ENCODE measurements around the gene MAP4.

Gene MAP4

GRCh38 chr3:47877719-47878118, 138.5 kb downstream of the MAP4 start:
- TF ChIP-seq ZFP3 (CRISPR knock-in tag; IDR thresholded peaks at IDR 0.05) = no peak
- TF ChIP-seq ZC3H10 (CRISPR knock-in tag; IDR thresholded peaks at IDR 0.05) = no peak
- no peak for TF ChIP-seq GLIS3 (CRISPR knock-in tag; IDR thresholded peaks at IDR 0.05)
- no peak for TF ChIP-seq ZFP30 (CRISPR knock-in tag; IDR thresholded peaks at IDR 0.05)
- no peak for TF ChIP-seq CSRNP3 (CRISPR knock-in tag; IDR thresholded peaks at IDR 0.05)
- no peak for TF ChIP-seq TSHZ2 (CRISPR knock-in tag; IDR thresholded peaks at IDR 0.05)
- TF ChIP-seq ZNF565 (CRISPR knock-in tag; conservative IDR thresholded peaks at IDR 0.05; ENCODE audit: low read depth) = no peak
- no peak for TF ChIP-seq TOX (CRISPR knock-in tag; IDR thresholded peaks at IDR 0.05; ENCODE audit: borderline replicate concordance)
- ATAC-seq = no peak

GRCh38 chr3:47877290-47877689, 138.9 kb downstream of the MAP4 start:
- no peak for ATAC-seq
- TF ChIP-seq ZFP30 (CRISPR knock-in tag; IDR thresholded peaks at IDR 0.05) = no peak
- TF ChIP-seq POU6F1 (CRISPR knock-in tag; IDR thresholded peaks at IDR 0.05; ENCODE audit: borderline replicate concordance, low read depth) = no peak
- TF ChIP-seq PPARA (CRISPR knock-in tag; IDR thresholded peaks at IDR 0.05; ENCODE audit: borderline replicate concordance) = no peak
- TF ChIP-seq GLIS3 (CRISPR knock-in tag; IDR thresholded peaks at IDR 0.05) = no peak
- no peak for TF ChIP-seq ZFP3 (CRISPR knock-in tag; IDR thresholded peaks at IDR 0.05)
- TF ChIP-seq SNAI2 (CRISPR knock-in tag; IDR thresholded peaks at IDR 0.05) = no peak
- TF ChIP-seq ZC3H10 (CRISPR knock-in tag; IDR thresholded peaks at IDR 0.05) = no peak
- no peak for TF ChIP-seq CSDC2 (CRISPR knock-in tag; IDR thresholded peaks at IDR 0.05)
- no peak for TF ChIP-seq TOX (CRISPR knock-in tag; IDR thresholded peaks at IDR 0.05; ENCODE audit: borderline replicate concordance)
- no peak for TF ChIP-seq ZNF8 (CRISPR knock-in tag; IDR thresholded peaks at IDR 0.05)
- no peak for TF ChIP-seq PATZ1 (CRISPR knock-in tag; IDR thresholded peaks at IDR 0.05; ENCODE audit: borderline replicate concordance)
- no peak for TF ChIP-seq BACH2 (CRISPR knock-in tag; IDR thresholded peaks at IDR 0.05; ENCODE audit: borderline replicate concordance)
- no peak for TF ChIP-seq TSHZ2 (CRISPR knock-in tag; IDR thresholded peaks at IDR 0.05)
- TF ChIP-seq CREB5 (CRISPR knock-in tag; IDR thresholded peaks at IDR 0.05; ENCODE audit: low read depth) = no peak
- no peak for TF ChIP-seq CSRNP3 (CRISPR knock-in tag; IDR thresholded peaks at IDR 0.05)
